Astrocyte (in vitro differentiated cells and primary cell): ENCODE data around the gene ZNF117.

Experiments used
- EZH2 ChIP-seq: IDR thresholded peaks from 2 replicates; pipeline ENCODE4 v1.6.1; 2012; ENCODE audit warnings: mild to moderate bottlenecking, low read length, inconsistent platforms; ENCODE audit not compliant: insufficient read depth
- TF ChIP-seq, protein P1 (sequence below): IDR thresholded peaks from 2 replicates; pipeline ENCODE4 v1.5.1; 2011; ENCODE audit warnings: low read depth, mild to moderate bottlenecking, inconsistent platforms, low read length, moderate library complexity; ENCODE audit not compliant: insufficient read depth

DNA sequence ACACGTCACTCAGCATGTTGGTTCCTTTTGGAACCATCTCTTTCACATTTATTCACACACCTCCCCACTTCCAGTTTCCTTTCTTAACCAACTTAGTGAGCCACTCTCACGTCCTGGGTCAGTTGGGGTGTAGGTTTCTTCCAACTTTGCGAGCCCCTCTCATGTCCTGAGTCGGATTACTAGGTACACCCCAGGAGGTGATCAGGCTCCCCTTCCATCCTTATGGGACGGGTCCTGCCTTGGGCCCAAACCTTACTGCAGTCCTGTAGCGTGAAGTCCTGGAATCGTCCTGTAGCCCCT, 8.0 kb upstream of the ZNF117 start:
- TF ChIP-seq, protein P1, sequence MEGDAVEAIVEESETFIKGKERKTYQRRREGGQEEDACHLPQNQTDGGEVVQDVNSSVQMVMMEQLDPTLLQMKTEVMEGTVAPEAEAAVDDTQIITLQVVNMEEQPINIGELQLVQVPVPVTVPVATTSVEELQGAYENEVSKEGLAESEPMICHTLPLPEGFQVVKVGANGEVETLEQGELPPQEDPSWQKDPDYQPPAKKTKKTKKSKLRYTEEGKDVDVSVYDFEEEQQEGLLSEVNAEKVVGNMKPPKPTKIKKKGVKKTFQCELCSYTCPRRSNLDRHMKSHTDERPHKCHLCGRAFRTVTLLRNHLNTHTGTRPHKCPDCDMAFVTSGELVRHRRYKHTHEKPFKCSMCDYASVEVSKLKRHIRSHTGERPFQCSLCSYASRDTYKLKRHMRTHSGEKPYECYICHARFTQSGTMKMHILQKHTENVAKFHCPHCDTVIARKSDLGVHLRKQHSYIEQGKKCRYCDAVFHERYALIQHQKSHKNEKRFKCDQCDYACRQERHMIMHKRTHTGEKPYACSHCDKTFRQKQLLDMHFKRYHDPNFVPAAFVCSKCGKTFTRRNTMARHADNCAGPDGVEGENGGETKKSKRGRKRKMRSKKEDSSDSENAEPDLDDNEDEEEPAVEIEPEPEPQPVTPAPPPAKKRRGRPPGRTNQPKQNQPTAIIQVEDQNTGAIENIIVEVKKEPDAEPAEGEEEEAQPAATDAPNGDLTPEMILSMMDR = no peak
- no peak for TF ChIP-seq EZH2
